ENCODE results near the gene VOPP1.

The VOPP1 gene

DNA sequence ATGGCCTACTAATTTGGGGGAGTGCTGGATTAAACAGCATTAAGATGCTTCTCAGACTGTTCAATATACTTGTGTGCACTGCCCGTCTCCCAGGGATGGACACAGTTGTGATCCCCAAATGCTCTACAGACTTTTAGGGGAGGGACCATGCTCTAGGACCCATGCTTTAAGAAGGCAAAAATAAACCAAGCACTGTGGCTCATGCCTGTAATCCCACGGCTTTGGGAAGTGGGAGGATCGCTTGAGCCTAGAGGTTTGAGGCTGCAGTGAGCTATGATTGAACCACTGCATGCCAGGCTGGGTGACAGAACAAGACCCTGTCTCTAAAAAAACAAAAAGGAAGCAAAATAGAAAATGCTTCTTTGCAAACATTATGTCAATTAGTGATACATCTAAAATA, 102.6 kb downstream of the VOPP1 start:
- TF ChIP-seq, protein P1, sequence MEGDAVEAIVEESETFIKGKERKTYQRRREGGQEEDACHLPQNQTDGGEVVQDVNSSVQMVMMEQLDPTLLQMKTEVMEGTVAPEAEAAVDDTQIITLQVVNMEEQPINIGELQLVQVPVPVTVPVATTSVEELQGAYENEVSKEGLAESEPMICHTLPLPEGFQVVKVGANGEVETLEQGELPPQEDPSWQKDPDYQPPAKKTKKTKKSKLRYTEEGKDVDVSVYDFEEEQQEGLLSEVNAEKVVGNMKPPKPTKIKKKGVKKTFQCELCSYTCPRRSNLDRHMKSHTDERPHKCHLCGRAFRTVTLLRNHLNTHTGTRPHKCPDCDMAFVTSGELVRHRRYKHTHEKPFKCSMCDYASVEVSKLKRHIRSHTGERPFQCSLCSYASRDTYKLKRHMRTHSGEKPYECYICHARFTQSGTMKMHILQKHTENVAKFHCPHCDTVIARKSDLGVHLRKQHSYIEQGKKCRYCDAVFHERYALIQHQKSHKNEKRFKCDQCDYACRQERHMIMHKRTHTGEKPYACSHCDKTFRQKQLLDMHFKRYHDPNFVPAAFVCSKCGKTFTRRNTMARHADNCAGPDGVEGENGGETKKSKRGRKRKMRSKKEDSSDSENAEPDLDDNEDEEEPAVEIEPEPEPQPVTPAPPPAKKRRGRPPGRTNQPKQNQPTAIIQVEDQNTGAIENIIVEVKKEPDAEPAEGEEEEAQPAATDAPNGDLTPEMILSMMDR (conservative IDR thresholded peaks at IDR 0.05; ENCODE audit: low read depth) = no peak
- ChIA-PET POLR2A (ENCODE audit: low non-redundant PET) (no interaction called here), CTCF (interaction anchor here (0.7 kb wide), 1 partner anchor 13 kb away, joined by 3 read pairs; no protein-coding TSS in a partner anchor)
- H3K27ac ChIP-seq = no peak overlapping the region
- DNase-seq (ENCODE audit: low spot score) = no peak

DNA sequence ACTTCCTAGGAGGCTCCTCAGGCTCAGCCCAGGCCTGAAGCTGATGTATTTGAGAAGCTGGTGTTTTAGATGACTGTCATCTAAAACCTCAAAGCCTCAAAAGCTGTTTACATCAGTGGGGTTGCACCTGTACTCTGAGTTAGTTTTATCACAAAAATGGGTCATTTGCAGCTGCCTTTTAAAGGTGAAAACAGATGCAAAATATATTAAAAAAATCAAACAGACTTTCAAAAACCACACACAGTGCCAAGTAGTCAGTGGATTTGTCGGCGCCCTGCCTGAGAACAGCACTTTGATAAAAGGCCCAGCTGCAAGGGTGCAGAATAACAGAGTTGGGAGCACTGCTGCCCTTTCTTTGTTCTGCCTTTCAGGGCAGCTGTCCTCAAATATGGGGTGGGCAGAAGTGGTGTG, 103.0 kb downstream of the VOPP1 start:
- DNase-seq (ENCODE audit: low spot score) = no peak
- ChIA-PET POLR2A (ENCODE audit: low non-redundant PET) (no interaction called here), CTCF (interaction anchor here (0.6 to 0.7 kb wide), 2 partner anchors 45 to 458 kb away, joined by 3 to 4 read pairs; no protein-coding TSS in a partner anchor)
- TF ChIP-seq, protein P1 (conservative IDR thresholded peaks at IDR 0.05; ENCODE audit: low read depth) = no peak
- no peak overlapping the region for H3K27ac ChIP-seq

DNA sequence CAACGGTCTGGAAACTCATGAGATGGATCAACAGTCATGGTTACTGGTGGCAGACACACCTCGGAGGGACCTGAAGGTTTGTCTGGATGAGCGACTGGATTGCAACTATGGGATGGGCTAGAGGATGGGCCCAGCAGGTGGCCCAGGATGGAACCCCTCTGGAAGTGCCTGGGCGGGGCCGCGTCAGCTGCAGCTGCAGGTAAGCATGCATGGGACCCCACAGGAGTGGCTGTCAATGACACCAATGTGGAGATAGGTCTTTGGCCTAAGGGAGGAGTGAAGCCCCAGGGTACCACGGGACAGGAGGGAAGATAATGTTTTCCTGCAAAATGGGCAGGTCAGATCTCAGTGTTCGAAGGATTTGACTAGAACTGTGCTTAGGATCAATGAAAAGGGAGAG, 103.8 kb downstream of the VOPP1 start:
- no peak overlapping the region for H3K27ac ChIP-seq
- TF ChIP-seq, protein P1 (conservative IDR thresholded peaks at IDR 0.05; ENCODE audit: low read depth) = no peak
- CTCF ChIA-PET = interaction anchor here (0.6 to 0.7 kb wide), 3 partner anchors 44 to 1295 kb away, joined by 3 to 4 read pairs (median 3); no protein-coding TSS in a partner anchor
- DNase-seq (ENCODE audit: low spot score) = no peak
- POLR2A ChIA-PET (ENCODE audit: low non-redundant PET) = no interaction called here

DNA sequence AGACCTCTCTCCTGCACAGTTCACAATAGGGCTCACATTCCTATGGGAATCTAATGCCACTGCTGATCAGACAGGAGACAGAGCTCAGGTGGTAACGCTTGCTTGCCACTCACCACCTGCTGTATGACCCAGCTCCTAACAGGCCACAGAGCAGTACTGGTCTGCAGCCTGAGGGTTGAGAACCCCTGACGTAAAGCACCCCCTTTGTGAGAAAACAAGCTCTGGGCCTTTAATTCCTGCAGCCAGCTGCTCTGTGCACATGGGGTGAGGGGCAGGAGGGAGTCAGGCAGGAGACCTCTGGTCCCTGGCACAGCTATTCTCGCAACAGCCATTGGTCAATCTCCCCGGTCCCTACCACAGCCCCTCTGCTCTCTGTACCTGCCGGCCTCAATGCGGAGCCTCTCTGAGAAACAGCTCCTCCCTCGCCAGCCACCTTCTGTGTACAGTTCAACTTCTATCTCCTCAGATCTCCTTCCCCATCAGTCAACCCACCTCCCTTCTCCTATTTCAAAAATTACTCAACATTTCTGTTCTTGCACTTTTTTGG, 105.2 kb downstream of the VOPP1 start:
- ChIA-PET POLR2A (ENCODE audit: low non-redundant PET) (no interaction called here), CTCF (interaction anchor here (0.6 kb wide), 1 partner anchor 693 kb away, joined by 4 read pairs; no protein-coding TSS in a partner anchor)
- TF ChIP-seq, protein P1 (conservative IDR thresholded peaks at IDR 0.05; ENCODE audit: low read depth) = no peak
- no peak overlapping the region for H3K27ac ChIP-seq
- no peak for DNase-seq (ENCODE audit: low spot score)

DNA sequence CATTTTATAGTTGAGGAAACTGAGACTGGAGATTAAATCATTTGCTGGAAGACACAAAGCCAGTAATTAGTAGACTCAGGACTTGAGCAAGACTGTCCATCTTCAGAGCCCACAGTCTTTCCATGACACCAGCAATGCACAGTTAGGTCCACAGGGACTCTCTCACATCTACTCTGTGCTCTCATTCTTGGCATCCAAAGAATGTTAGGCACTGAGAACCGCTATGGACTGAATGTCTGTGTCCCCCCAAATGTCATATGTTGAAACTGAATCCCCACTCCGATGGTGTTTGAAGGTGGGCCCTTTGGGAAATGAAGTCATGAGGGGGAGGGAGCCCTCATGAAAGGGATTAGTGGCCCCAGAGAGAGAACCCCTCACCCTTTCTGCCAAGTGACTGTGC, 106.6 kb downstream of the VOPP1 start:
- ChIA-PET POLR2A (ENCODE audit: low non-redundant PET) (no interaction called here), CTCF (no interaction called here)
- TF ChIP-seq, protein P1 (conservative IDR thresholded peaks at IDR 0.05; ENCODE audit: low read depth) = no peak
- DNase-seq (ENCODE audit: low spot score) = no peak
- H3K27ac ChIP-seq = no peak overlapping the region

DNA sequence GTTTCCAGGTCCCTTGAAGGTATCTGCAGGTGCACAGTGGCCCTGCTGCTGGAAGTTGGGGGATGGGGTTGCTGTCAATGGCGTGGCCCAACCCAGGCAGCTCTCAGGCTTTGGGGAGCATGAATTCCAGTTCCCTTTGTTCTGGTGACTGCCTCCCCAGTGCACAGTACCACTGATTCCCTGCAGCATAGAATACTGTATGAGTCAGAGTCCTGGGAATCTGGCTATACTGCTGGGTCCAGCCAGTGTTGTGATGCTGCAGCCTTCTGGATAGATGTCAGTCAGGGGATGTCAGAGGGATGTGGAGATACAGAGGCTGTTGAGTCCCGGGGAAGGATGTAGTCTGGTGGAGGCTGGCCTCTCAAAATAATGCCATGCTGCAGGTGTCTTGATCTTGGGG, 107.9 kb downstream of the VOPP1 start:
- TF ChIP-seq, protein P1 (conservative IDR thresholded peaks at IDR 0.05; ENCODE audit: low read depth) = no peak
- ChIA-PET POLR2A (ENCODE audit: low non-redundant PET) (no interaction called here), CTCF (no interaction called here)
- H3K27ac ChIP-seq = no peak overlapping the region
- DNase-seq (ENCODE audit: low spot score) = no peak
